GM18511 (cell line): ENCODE measurements around the gene ITIH5.

Experiments
- ATAC-seq: cut with Tn5 transposase; IDR thresholded peaks from one replicate; pipeline ENCODE4 v1.9.1; 2021; ENCODE audit warnings: mild to moderate bottlenecking, moderate library complexity; ENCODE audit not compliant: unreplicated experiment

The ITIH5 gene

DNA sequence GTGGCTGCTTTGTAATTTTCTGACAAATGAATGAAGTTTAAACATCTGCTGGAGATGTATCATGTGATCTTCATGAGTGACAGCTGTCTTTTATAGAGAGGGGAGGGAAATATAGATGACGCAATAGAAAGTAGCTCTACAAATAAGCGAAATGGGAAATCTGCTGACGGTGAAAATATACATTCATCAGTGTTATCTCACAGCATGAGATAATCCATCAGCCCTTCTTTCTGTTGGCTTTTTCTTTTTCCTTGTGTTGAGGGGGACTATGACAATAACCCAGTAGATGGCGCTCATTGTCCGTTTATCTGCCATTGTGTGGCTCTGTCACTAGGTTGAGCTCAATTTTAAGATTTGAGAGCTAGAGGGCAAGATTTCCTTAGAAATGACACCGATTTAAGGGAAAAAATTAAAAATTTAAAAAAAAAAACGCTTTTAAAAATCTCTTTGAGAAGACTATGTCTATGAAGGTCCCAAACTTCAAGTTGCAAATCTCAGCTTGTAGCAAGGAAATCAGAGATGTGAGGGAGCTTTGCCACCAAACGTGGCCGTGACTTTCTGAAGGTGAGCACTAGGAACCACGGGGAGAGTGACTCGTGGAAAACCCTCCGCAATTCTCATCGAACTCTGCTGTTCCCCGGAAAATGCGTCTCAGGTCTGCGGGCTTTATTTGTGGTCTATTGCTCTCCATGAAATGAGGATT, 141.3 kb downstream of the ITIH5 start:
- peak; percentile 73 for ATAC-seq

DNA sequence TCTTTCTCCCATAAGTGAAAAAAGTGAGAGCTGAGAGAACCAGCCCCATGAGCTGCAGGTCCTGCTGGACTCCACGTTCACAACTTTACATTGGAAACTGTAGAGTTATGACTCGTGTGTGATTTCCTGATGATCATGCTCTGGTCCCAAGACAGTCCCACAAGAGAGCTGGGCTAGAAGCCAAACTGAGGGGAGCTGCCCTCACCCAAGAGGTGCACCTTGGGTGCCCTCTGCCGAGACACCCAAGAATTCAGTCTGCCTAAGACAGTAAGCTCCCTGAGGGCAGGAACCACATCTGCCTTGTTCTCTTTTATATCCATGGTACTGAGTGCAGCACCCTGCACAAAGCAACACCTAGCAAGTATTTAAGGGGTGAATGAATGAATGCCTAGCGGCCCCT, 143.1 kb downstream of the ITIH5 start:
- no peak for ATAC-seq

GRCh38 chr10:7520507-7521485, 146.0 kb downstream of the ITIH5 start:
- peak; percentile 93 for ATAC-seq

DNA sequence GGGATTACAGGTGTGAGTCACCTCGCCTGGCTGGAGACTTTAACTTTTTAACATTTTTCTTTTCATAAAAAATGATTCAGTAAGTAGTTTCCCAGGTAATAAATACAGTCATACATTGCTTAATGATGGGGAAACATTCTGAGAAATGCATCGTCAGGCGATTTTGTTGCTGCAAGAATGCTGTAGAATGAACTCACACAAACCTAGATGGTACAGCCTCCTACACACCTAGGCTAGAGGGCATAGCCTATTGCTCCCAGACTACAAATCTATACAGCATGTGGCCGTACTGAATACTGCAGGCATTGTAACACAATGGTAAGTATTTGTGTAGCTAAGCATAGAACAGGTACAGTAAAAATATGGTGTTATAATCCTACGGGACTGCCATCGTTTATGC, 147.4 kb downstream of the ITIH5 start:
- ATAC-seq = no peak

DNA sequence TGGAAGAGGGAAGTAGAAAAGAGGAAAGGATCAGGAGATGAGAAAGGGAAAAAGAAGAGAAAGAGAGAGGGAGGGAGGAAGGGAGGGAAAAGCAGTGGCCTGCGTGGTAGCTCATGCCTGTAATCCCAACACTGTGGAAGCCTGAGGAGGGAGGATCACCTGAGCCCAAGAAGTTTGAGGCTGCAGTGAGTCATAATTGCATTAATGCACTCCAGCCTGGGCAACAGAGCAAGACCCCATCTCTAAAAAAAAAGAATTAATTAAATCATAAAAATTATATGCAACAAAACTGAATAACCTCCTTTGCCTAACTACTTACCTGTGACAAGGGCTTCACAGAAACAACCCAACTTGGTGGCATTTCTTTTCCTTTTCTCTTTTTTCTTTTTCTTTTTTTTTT, 148.1 kb downstream of the ITIH5 start:
- no peak for ATAC-seq

DNA sequence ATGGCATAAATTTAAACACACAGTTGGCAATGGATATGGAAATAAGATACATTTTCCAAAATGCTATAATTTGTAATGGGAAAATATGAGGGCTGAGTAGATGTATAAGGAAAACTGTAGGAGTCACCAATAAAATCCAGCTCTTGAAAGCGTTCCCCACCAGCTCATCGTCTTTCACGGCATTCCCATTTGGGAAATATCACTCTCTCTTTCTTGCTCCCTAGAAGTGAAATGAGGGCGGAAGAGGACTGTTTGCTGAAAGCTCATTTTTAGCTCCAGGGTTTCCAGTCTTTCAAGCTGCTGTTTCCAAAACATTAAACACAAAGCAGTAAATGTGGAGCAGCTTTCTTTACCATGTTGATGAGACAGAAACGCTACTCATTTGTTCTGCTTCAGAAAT, 151.3 kb downstream of the ITIH5 start:
- no peak for ATAC-seq

DNA sequence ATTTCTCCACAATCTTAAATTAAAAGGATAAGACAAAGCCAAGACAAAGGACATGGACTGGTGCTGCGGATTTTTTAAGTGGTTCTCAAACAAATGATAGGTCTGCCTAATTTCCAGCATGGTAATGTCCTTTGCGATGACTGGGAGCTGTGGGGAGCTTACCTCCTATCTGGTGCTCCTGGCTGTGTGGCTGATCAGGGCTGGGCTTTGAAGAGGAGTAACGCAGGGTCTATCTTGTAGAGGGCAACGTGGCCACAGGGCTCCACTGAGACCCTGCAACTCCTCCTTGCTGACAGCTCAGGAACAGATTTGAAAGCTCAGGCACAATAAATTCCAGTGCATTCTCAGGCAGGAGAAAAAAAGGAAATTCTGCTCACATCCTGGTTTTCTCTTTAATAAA, 152.8 kb downstream of the ITIH5 start:
- ATAC-seq = no peak

- no peak for ATAC-seq
Observed at GRCh38 chr10:7513455-7513854, 153.3 kb downstream of the ITIH5 start.

DNA sequence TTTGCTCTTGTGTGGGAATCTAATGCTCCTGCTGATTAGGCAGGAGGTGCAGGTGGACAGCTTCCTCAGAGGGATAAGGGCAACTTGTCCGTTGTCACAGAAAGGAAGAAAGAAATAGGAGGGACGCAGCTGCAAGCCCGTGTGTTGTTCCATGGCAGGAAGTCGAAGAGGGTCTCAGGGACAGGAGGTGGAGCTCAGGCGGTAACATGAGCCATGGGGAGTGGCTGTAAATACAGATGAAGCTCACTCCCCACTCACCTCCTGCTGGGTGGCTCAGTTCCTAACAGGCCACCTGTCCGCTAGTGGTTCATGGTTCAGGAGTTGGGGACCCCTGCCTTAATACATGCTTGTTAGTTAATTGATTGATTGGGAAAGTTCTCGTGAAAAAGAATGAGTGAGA, 154.3 kb downstream of the ITIH5 start:
- ATAC-seq = no peak

GRCh38 chr10:7511612-7512011, 155.2 kb downstream of the ITIH5 start:
- no peak for ATAC-seq
